HepG2 (cell line): ENCODE results near the gene LHPP. TPM values are rescaled to one million over a fixed set of nuclear protein-coding genes. Genes with fewer than 3 reads are reported as not detected.

Experiments used
- CAMTA2 ChIP-seq: sonication (generic); formaldehyde crosslinking; IDR thresholded peaks from 2 replicates; pipeline ENCODE4 v1.4.0; 2020; ENCODE audit warnings: mild to moderate bottlenecking, missing genetic modification reagents, borderline replicate concordance
- NCOR1 ChIP-seq: fragments of 200-600 bp; sonication (generic); IDR thresholded peaks from 2 replicates; pipeline ENCODE4 v1.7.0; 2017; ENCODE audit warnings: antibody characterized with exemption, low read length, borderline replicate concordance
- PRMT3 ChIP-seq: sonication (generic); formaldehyde crosslinking; IDR thresholded peaks from 2 replicates; pipeline ENCODE4 v1.8.1; 2022; ENCODE audit warnings: low read depth, mild to moderate bottlenecking, moderate library complexity, missing genetic modification reagents, borderline replicate concordance
- SKI ChIP-seq: fragments of 450-650 bp; IDR thresholded peaks from one replicate; pipeline ENCODE4 v1.6.1; 2018; ENCODE audit warnings: mild to moderate bottlenecking; ENCODE audit not compliant: partially characterized antibody
- U2AF1 ChIP-seq: fragments of 200-400 bp; formaldehyde crosslinking; optimal IDR thresholded peaks from 2 replicates; pipeline ENCODE3; 2017; ENCODE audit warnings: mild to moderate bottlenecking, low read depth, low read length
- YY1 ChIP-seq: IDR thresholded peaks from 2 replicates; pipeline ENCODE4 v1.6.1; 2011; ENCODE audit warnings: low read length, low read depth, moderate library complexity, mild to moderate bottlenecking; ENCODE audit not compliant: insufficient read depth, insufficient replicate concordance
- ZNF143 ChIP-seq: sonication (generic); formaldehyde crosslinking; IDR thresholded peaks from 2 replicates; pipeline ENCODE4 v1.4.0; 2020; ENCODE audit warnings: missing genetic modification reagents
- ZNF205 ChIP-seq: IDR thresholded peaks from 2 replicates; pipeline ENCODE4 v1.6.1; 2018; ENCODE audit warnings: missing biosample characterization, missing genetic modification reagents
- ZNF3 ChIP-seq: IDR thresholded peaks from 2 replicates; pipeline ENCODE4 v1.7.0; 2017; ENCODE audit warnings: inconsistent platforms
- ZNF326 ChIP-seq: sonication (generic); formaldehyde crosslinking; IDR thresholded peaks from 2 replicates; pipeline ENCODE4 v1.4.0; 2020; ENCODE audit warnings: missing genetic modification reagents, borderline replicate concordance
- ZNF878 ChIP-seq: sonication (generic); formaldehyde crosslinking; IDR thresholded peaks from 2 replicates; pipeline ENCODE4 v1.8.1; 2023; ENCODE audit warnings: mild to moderate bottlenecking, missing genetic modification reagents, moderate library complexity
- polyA plus RNA-seq, 8 experiments: library from polyadenylated mRNA; depleted of rRNA in 3 of 8; stranded (reverse) in 7 of 8; unstranded in 1 of 8; fragments of >200 nt; fragmentation: Illumina TruSeq in 4 of 8; extraction: Trizol in 4 of 8; gene quantifications; 2 replicates each; pipeline versions ENCODE4 v1.2.1 to v1.2.3, GENCODE V29; 2011 to 2016; ENCODE audit warnings: low read depth in 4 of 8, missing spikeins in 1 of 8, mixed read lengths in 1 of 8; ENCODE audit not compliant: insufficient read depth in 1 of 8
- total RNA-seq, 5 experiments: library from RNA; depleted of rRNA; stranded (reverse); fragments of >200 nt; fragmentation: Illumina TruSeq; extraction: Trizol; gene quantifications; 2 replicates each; pipeline ENCODE4 v1.2.3, GENCODE V29; 2016; ENCODE audit warnings: low read depth in 1 of 5
- TF ChIP-seq, protein P1 (sequence below): IDR thresholded peaks from 2 replicates; pipeline ENCODE4 v1.4.0; 2020; ENCODE audit warnings: mild to moderate bottlenecking, missing genetic modification reagents
- TF ChIP-seq, protein P2 (sequence below), 2 experiments: sonication (generic) in 1 of 2; formaldehyde crosslinking in 1 of 2; IDR thresholded peaks; 2 replicates each; pipeline versions ENCODE4 v1.5.1 to v1.6.1; 2011 to 2020; ENCODE audit warnings: borderline replicate concordance in 1 of 2, low read depth in 1 of 2, low read length in 1 of 2, mild to moderate bottlenecking in 1 of 2, missing genetic modification reagents in 1 of 2, moderate library complexity in 1 of 2
- TF ChIP-seq, protein P3 (sequence below): sonication (generic); formaldehyde crosslinking; IDR thresholded peaks from 2 replicates; pipeline ENCODE4 v1.8.0; 2022; ENCODE audit warnings: mild to moderate bottlenecking, missing genetic modification reagents, borderline replicate concordance
- TF ChIP-seq, protein P4 (sequence below): sonication (generic); formaldehyde crosslinking; conservative IDR thresholded peaks from 2 replicates; pipeline ENCODE4 v1.8.0; 2022; ENCODE audit warnings: mild to moderate bottlenecking, moderate library complexity, missing genetic modification reagents
- TF ChIP-seq, protein P5 (sequence below): sonication (generic); formaldehyde crosslinking; IDR thresholded peaks from 2 replicates; pipeline ENCODE4 v1.4.0; 2020; ENCODE audit warnings: missing genetic modification reagents, borderline replicate concordance

Gene LHPP
- total and polyA plus RNA-seq, 2 of the 13 experiments (the other 11 are each of a cell fraction or from before 2014, with no cell fraction given), result 5.2 to 13.1 TPM

DNA sequence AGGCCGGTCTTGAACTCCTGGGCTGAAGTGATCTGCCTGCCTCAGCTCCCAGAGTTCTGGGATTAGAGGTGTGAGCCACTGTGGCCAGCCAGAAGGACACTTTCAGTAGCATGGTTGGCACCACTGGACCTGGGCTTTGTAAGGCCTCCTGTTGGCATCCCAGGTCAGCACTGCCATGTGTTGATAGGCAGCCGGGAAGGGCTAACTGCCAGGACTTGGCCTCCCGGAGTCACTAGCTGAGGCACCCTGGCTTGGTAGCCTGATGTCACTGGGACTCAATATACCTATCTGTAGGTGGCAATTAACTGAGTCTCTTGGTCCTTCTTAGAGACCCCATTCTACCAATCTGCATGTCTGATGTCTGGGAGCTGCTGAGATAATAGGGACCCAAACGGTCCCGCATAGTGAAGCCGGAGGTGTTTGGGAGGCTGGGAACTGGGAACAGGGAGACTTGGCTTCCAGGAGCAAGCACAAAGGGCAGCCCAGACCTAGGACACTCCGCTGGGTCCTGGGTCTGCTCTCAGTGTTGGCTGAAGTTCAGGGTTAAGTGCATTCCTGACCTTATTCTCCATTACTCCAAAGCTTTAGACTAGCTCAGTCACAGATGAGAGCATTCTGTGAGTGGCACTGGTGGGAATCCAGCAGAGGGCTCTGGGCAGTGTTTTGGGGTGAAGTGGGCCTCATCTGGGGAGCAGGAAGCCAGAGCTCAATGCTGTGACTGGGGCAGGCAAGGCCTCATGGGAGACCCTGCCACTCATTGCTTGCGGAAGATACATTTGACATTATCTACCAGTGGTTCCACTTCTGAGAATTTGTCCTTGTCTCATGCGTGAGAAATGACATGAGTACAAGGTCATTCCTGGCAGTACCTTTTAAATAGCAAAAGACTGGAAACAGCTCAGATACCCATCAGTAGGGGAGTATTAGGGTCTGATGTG lies 2.7 kb downstream of the LHPP start (continued):
- TF ChIP-seq, protein P1, sequence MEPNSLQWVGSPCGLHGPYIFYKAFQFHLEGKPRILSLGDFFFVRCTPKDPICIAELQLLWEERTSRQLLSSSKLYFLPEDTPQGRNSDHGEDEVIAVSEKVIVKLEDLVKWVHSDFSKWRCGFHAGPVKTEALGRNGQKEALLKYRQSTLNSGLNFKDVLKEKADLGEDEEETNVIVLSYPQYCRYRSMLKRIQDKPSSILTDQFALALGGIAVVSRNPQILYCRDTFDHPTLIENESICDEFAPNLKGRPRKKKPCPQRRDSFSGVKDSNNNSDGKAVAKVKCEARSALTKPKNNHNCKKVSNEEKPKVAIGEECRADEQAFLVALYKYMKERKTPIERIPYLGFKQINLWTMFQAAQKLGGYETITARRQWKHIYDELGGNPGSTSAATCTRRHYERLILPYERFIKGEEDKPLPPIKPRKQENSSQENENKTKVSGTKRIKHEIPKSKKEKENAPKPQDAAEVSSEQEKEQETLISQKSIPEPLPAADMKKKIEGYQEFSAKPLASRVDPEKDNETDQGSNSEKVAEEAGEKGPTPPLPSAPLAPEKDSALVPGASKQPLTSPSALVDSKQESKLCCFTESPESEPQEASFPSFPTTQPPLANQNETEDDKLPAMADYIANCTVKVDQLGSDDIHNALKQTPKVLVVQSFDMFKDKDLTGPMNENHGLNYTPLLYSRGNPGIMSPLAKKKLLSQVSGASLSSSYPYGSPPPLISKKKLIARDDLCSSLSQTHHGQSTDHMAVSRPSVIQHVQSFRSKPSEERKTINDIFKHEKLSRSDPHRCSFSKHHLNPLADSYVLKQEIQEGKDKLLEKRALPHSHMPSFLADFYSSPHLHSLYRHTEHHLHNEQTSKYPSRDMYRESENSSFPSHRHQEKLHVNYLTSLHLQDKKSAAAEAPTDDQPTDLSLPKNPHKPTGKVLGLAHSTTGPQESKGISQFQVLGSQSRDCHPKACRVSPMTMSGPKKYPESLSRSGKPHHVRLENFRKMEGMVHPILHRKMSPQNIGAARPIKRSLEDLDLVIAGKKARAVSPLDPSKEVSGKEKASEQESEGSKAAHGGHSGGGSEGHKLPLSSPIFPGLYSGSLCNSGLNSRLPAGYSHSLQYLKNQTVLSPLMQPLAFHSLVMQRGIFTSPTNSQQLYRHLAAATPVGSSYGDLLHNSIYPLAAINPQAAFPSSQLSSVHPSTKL (CRISPR knock-in tag), result no peak
- TF ChIP-seq U2AF1 (no peak), ZNF143 (CRISPR knock-in tag) (no peak), ZNF878 (no peak), YY1 (no peak), PRMT3 (no peak), ZNF205 (CRISPR knock-in tag) (no peak), ZNF326 (CRISPR knock-in tag) (no peak), NCOR1 (peak; percentile 66; the same call in 1 of the 2 replicates), CAMTA2 (CRISPR knock-in tag) (no peak), ZNF3 (CRISPR knock-in tag) (no peak), SKI (peak; percentile 86)
- TF ChIP-seq, protein P2, sequence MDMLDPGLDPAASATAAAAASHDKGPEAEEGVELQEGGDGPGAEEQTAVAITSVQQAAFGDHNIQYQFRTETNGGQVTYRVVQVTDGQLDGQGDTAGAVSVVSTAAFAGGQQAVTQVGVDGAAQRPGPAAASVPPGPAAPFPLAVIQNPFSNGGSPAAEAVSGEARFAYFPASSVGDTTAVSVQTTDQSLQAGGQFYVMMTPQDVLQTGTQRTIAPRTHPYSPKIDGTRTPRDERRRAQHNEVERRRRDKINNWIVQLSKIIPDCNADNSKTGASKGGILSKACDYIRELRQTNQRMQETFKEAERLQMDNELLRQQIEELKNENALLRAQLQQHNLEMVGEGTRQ (IDR thresholded peaks at IDR 0.05; ENCODE audit: low read depth, low read length), result no peak
- TF ChIP-seq, protein P2 (CRISPR knock-in tag; IDR thresholded peaks at IDR 0.05; ENCODE audit: borderline replicate concordance), result no peak
- TF ChIP-seq, protein P3, sequence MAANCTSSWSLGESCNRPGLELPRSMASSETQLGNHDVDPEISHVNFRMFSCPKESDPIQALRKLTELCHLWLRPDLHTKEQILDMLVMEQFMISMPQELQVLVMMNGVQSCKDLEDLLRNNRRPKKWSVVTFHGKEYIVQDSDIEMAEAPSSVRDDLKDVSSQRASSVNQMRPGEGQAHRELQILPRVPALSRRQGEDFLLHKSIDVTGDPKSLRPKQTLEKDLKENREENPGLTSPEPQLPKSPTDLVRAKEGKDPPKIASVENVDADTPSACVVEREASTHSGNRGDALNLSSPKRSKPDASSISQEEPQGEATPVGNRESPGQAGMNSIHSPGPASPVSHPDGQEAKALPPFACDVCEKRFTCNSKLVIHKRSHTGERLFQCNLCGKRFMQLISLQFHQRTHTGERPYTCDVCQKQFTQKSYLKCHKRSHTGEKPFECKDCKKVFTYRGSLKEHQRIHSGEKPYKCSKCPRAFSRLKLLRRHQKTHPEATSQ (CRISPR knock-in tag), result no peak
- TF ChIP-seq, protein P4, sequence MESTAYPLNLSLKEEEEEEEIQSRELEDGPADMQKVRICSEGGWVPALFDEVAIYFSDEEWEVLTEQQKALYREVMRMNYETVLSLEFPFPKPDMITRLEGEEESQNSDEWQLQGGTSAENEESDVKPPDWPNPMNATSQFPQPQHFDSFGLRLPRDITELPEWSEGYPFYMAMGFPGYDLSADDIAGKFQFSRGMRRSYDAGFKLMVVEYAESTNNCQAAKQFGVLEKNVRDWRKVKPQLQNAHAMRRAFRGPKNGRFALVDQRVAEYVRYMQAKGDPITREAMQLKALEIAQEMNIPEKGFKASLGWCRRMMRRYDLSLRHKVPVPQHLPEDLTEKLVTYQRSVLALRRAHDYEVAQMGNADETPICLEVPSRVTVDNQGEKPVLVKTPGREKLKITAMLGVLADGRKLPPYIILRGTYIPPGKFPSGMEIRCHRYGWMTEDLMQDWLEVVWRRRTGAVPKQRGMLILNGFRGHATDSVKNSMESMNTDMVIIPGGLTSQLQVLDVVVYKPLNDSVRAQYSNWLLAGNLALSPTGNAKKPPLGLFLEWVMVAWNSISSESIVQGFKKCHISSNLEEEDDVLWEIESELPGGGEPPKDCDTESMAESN (CRISPR knock-in tag), result no peak
- TF ChIP-seq, protein P5, sequence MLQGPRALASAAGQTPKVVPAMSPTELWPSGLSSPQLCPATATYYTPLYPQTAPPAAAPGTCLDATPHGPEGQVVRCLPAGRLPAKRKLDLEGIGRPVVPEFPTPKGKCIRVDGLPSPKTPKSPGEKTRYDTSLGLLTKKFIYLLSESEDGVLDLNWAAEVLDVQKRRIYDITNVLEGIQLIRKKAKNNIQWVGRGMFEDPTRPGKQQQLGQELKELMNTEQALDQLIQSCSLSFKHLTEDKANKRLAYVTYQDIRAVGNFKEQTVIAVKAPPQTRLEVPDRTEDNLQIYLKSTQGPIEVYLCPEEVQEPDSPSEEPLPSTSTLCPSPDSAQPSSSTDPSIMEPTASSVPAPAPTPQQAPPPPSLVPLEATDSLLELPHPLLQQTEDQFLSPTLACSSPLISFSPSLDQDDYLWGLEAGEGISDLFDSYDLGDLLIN (CRISPR knock-in tag), result no peak
